ENCODE measurements around the gene ATF7IP2. TPM values are rescaled to one million over a fixed set of nuclear protein-coding genes. Genes with fewer than 3 reads are reported as not detected.
"Not testable (repeated sequence)": the region's sequence is repeated elsewhere in the genome, so short reads cannot be mapped to it uniquely, and the experiment has no call there.

The ATF7IP2 gene
- total RNA-seq, 4 donors from 2014 or later = 15.5 to 32.8 (median 28.3) TPM

- no peak overlapping the region for H3K4me3 ChIP-seq (replicated peaks in 1 of 3)
- no peaks in the 10 kb centered on the region for H3K36me3 ChIP-seq
- no peak overlapping the region for H3K27ac ChIP-seq
- 90 to 91% methylated on average over 13 of the region's 13 CpGs for WGBS, 2 donors
- H3K27me3 ChIP-seq = no peaks in the 10 kb centered on the region
- intact Hi-C loops (cut with DNase I) = no loop called here
- TF ChIP-seq POLR2A (IDR thresholded peaks at IDR 0.05) = no peak
- TF ChIP-seq, protein P1, sequence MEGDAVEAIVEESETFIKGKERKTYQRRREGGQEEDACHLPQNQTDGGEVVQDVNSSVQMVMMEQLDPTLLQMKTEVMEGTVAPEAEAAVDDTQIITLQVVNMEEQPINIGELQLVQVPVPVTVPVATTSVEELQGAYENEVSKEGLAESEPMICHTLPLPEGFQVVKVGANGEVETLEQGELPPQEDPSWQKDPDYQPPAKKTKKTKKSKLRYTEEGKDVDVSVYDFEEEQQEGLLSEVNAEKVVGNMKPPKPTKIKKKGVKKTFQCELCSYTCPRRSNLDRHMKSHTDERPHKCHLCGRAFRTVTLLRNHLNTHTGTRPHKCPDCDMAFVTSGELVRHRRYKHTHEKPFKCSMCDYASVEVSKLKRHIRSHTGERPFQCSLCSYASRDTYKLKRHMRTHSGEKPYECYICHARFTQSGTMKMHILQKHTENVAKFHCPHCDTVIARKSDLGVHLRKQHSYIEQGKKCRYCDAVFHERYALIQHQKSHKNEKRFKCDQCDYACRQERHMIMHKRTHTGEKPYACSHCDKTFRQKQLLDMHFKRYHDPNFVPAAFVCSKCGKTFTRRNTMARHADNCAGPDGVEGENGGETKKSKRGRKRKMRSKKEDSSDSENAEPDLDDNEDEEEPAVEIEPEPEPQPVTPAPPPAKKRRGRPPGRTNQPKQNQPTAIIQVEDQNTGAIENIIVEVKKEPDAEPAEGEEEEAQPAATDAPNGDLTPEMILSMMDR (IDR thresholded peaks at IDR 0.05) = no peak
- DNase-seq = no peak
- no peaks in the 10 kb centered on the region for H3K9me3 ChIP-seq
- H3K4me1 ChIP-seq = no peaks in the 10 kb centered on the region
These were observed 111.6 kb downstream of the ATF7IP2 start for GRCh38 chr16:10497132-10498101.

DNA sequence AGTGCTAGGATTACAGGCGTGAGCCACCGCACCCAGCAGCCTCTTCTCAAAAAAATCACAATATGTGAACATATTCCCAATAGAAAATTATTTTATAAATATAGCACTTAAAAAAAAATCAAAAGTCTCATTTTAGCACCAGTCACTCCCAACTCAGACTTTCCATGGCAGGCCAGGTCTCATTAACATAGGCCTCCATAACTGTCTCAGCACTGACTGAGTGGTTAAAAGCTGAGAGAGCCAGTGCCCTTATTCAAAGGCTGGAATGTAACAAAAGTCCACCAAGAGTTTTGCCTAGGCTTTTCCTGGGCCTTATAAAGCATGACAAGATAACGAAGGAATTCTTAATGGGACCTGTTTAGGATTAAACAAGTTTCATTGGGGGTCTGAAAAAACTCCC lies 114.7 kb downstream of the ATF7IP2 start:
- 96 to 97% methylated on average over 3 of the region's 3 CpGs for WGBS, 2 donors
- H3K9me3 ChIP-seq = no peaks in the 10 kb centered on the region
- no peaks in the 10 kb centered on the region for H3K27me3 ChIP-seq
- intact Hi-C loops (cut with DNase I) = no loop called here
- no peak overlapping the region for H3K4me3 ChIP-seq (replicated peaks in 1 of 3)
- no peaks in the 10 kb centered on the region for H3K36me3 ChIP-seq
- no peak for DNase-seq
- TF ChIP-seq POLR2A (IDR thresholded peaks at IDR 0.05) = no peak
- TF ChIP-seq, protein P1 (IDR thresholded peaks at IDR 0.05) = no peak
- H3K27ac ChIP-seq = no peak overlapping the region
- H3K4me1 ChIP-seq = no peaks in the 10 kb centered on the region

DNA sequence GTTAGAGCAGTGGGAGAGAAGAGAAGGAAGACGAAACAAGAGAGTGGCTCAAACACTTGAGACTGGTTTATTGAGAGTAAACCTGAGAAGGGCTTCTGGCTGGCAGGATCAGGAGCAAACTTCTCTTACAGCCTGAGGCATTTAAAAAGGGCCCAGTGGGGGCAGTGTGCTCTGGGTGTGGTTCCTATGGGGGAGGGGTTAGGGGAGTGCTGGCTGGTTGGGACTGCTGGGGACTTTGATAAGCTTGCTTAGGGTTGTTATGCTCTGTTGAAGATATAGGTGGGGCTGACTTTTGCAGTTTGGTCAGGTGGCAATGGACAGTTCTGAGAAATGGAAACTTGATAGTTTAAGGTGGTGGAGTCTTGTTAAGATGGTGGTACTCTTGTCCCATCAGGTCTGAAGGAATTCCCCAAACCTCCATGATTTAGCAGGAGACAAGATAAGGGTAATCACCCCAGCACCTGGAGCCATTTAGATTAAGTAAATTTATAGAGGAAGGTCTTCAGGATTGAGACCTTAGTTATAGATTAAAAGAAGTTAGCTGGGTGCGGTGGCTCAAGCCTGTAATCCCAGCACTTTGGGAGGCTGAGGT lies 115.3 kb downstream of the ATF7IP2 start:
- intact Hi-C loops (cut with DNase I) = no loop called here
- Histone ChIP-seq H3K27ac (no peak overlapping the region), H3K4me3 (replicated peaks in 1 of 3) (no peak overlapping the region), H3K36me3 (no peaks in the 10 kb centered on the region), H3K4me1 (no peaks in the 10 kb centered on the region), H3K9me3 (no peaks in the 10 kb centered on the region), H3K27me3 (no peaks in the 10 kb centered on the region)
- TF ChIP-seq, protein P1 (IDR thresholded peaks at IDR 0.05) = no peak
- TF ChIP-seq POLR2A (IDR thresholded peaks at IDR 0.05) = no peak
- WGBS, 2 donors = 95 to 98% methylated on average over 2 of the region's 2 CpGs
- no peak for DNase-seq

- no peaks in the 10 kb centered on the region for H3K36me3 ChIP-seq
- 92% methylated on average over 6 of the region's 6 CpGs for WGBS, 2 donors
- H3K9me3 ChIP-seq = no peaks in the 10 kb centered on the region
- DNase-seq = no peak
- TF ChIP-seq, protein P1 (IDR thresholded peaks at IDR 0.05) = no peak
- TF ChIP-seq POLR2A (IDR thresholded peaks at IDR 0.05) = no peak
- no peak overlapping the region for H3K4me3 ChIP-seq (replicated peaks in 1 of 3)
- intact Hi-C loops (cut with DNase I) = no loop called here
- no peaks in the 10 kb centered on the region for H3K27me3 ChIP-seq
- no peaks in the 10 kb centered on the region for H3K4me1 ChIP-seq
- H3K27ac ChIP-seq = no peak overlapping the region
These were observed 116.9 kb downstream of the ATF7IP2 start for GRCh38 chr16:10502776-10503175.

DNA sequence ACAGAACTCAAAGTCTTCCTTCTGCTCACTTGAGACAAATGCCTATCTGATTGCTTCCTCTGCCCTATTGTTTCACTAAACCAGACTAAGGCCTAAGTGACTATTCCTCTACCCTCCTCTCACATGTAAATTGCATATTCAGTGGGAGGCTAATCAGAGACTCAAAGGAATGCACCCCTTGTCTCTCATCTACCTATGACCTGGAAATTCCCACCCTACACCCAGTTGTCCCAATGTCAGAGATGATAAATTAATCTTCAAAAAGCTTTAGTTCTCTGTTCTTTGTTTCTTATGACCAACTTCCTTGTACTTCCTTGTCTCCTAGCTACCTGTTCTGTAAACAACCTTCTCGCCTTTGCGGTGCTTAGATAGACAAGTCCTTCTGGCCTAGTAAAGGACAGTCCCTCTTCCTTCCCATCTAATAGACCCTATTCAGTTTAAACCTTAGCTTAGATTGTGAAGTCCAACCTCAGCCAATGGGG lies 118.6 kb downstream of the ATF7IP2 start:
- intact Hi-C loops (cut with DNase I) = no loop called here
- Histone ChIP-seq H3K36me3 (no peaks in the 10 kb centered on the region), H3K27ac (no peak overlapping the region), H3K27me3 (no peaks in the 10 kb centered on the region), H3K4me3 (replicated peaks in 1 of 3) (no peak overlapping the region), H3K9me3 (no peaks in the 10 kb centered on the region), H3K4me1 (no peaks in the 10 kb centered on the region)
- TF ChIP-seq, protein P1 (IDR thresholded peaks at IDR 0.05) = no peak
- no peak for DNase-seq
- 88 to 91% methylated on average over 2 of the region's 2 CpGs for WGBS, 2 donors

DNA sequence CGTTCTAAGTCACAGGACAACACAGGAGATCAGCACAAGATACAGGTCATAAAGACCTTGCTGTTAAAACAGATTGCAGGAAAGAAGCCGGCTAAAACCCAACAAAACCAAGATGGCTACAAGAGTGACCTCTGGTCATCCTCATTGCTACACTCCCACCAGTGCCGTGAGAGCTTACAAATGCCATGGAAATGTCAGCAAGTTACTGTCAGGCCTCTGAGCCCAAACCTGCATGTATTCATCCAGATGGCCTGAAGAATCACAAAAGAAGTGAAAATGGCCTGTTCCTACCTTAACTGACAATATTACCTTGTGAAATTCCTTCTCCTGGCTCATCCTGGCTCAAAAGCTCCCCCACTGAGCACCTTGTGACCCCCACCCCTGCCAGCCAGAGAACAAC lies 119.4 kb downstream of the ATF7IP2 start:
- H3K4me1 ChIP-seq; H3K36me3 ChIP-seq; H3K4me3 ChIP-seq (replicated peaks in 1 of 3); H3K27me3 ChIP-seq; H3K9me3 ChIP-seq; intact Hi-C loops (cut with DNase I); DNase-seq; H3K27ac ChIP-seq: not testable (repeated sequence)
- WGBS, 2 donors = 72 to 93% methylated on average over 3 of the region's 3 CpGs

Measured in thyroid gland (tissue), 4 donors.